Neural cell (in vitro differentiated cells): ENCODE measurements around the gene PHF12. TPM values are rescaled to one million over a fixed set of nuclear protein-coding genes. Genes with fewer than 3 reads are reported as not detected.

Experiments
- H2AFZ ChIP-seq: fragments of 200-600, 300-800 bp; sonication (generic), shearing (Covaris generic); 2 replicates; pipeline ENCODE4 v1.6.0; 2014; ENCODE audit warnings: low read depth, mild to moderate bottlenecking, antibody characterized with exemption, low read length, moderate library complexity
- H3F3A ChIP-seq: fragments of 200-600 bp; shearing (Covaris generic); 2 replicates; pipeline ENCODE4 v1.6.1; 2016; ENCODE audit warnings: mild to moderate bottlenecking, moderate library complexity, mixed read lengths, antibody characterized with exemption, low read length; ENCODE audit not compliant: insufficient read depth, poor library complexity, severe bottlenecking
- H3K27ac ChIP-seq: fragments of 200-600, 300-800 bp; sonication (generic), shearing (Covaris generic); 2 replicates; pipeline ENCODE4 v1.5.1; 2014; ENCODE audit warnings: mild to moderate bottlenecking, low read length, moderate library complexity
- H3K27me3 ChIP-seq: fragments of 300-800, 200-600 bp; sonication (generic), shearing (Covaris generic); 2 replicates; pipeline ENCODE4 v1.6.0; 2014; ENCODE audit warnings: mild to moderate bottlenecking, low read depth, low read length, moderate library complexity; ENCODE audit not compliant: insufficient read depth
- H3K36me3 ChIP-seq: fragments of 300-800, 200-600 bp; sonication (generic), shearing (Covaris generic); 2 replicates; pipeline ENCODE4 v1.5.1; 2014; ENCODE audit warnings: mild to moderate bottlenecking, antibody characterized with exemption, low read length, moderate library complexity; ENCODE audit not compliant: insufficient read depth
- H3K4me2 ChIP-seq: fragments of 300-800, 200-600 bp; sonication (generic), shearing (Covaris generic); 2 replicates; pipeline ENCODE4 v1.6.0; 2014; ENCODE audit warnings: mild to moderate bottlenecking, low read length
- H3K4me3 ChIP-seq: fragments of 300-800, 200-600 bp; sonication (generic), shearing (Covaris generic); 2 replicates; pipeline ENCODE4 v1.5.1; 2014; ENCODE audit warnings: mild to moderate bottlenecking, low read length, moderate library complexity
- H3K79me2 ChIP-seq: fragments of 200-600 bp; shearing (Covaris generic); replicated peaks from 2 replicates; pipeline ENCODE4 v1.6.0; 2014; ENCODE audit warnings: mild to moderate bottlenecking, low read length, moderate library complexity; ENCODE audit not compliant: insufficient read depth
- H3K9ac ChIP-seq: fragments of 300-800, 200-600 bp; sonication (generic), shearing (Covaris generic); 2 replicates; pipeline ENCODE4 v1.6.1; 2016; ENCODE audit warnings: mild to moderate bottlenecking, low read length, mixed read lengths
- H3K9me2 ChIP-seq: fragments of 200-600 bp; shearing (Covaris generic); 2 replicates; pipeline ENCODE4 v1.6.1; 2016; ENCODE audit warnings: mild to moderate bottlenecking, low read length, mixed read lengths; ENCODE audit not compliant: insufficient read depth
- H3K9me3 ChIP-seq: fragments of 200-600, 300-800 bp; sonication (generic), shearing (Covaris generic); 2 replicates; pipeline ENCODE4 v1.6.1; 2016; ENCODE audit warnings: mild to moderate bottlenecking, mixed run types, low read length, moderate library complexity, mixed read lengths
- H4K20me1 ChIP-seq: fragments of 200-600 bp; shearing (Covaris generic); 2 replicates; pipeline ENCODE4 v1.6.1; 2016; ENCODE audit warnings: mild to moderate bottlenecking, mixed run types; ENCODE audit not compliant: insufficient read depth
- CTCF ChIP-seq: fragments of 450-650 bp; IDR thresholded peaks from 2 replicates; pipeline ENCODE4 v1.5.1; 2014; ENCODE audit warnings: antibody characterized with exemption, mild to moderate bottlenecking, moderate library complexity; ENCODE audit not compliant: poor library complexity, severe bottlenecking
- EP300 ChIP-seq: fragments of 450-650 bp; conservative IDR thresholded peaks from 2 replicates; pipeline ENCODE4 v1.6.1; 2014; ENCODE audit warnings: antibody characterized with exemption, mild to moderate bottlenecking, moderate library complexity; ENCODE audit not compliant: poor library complexity, severe bottlenecking
- EZH2 ChIP-seq: fragments of 200-600, 300-800 bp; shearing (Covaris generic), sonication (generic); IDR thresholded peaks from 2 replicates; pipeline ENCODE4 v1.6.1; 2014; ENCODE audit warnings: antibody characterized with exemption, low read length, borderline replicate concordance, mild to moderate bottlenecking; ENCODE audit not compliant: insufficient read depth, poor library complexity, severe bottlenecking
- MXI1 ChIP-seq: fragments of 450-650 bp; conservative IDR thresholded peaks from 2 replicates; pipeline ENCODE4 v1.6.1; 2014; ENCODE audit warnings: antibody characterized with exemption, mild to moderate bottlenecking; ENCODE audit not compliant: poor library complexity, severe bottlenecking
- POLR2AphosphoS5 ChIP-seq: IDR thresholded peaks from 2 replicates; pipeline ENCODE4 v1.6.1; 2012
- RAD21 ChIP-seq: fragments of 450-650 bp; conservative IDR thresholded peaks from 2 replicates; pipeline ENCODE4 v1.6.1; 2014; ENCODE audit warnings: antibody characterized with exemption, mild to moderate bottlenecking, moderate library complexity
- SMC3 ChIP-seq: fragments of 450-650 bp; conservative IDR thresholded peaks from 2 replicates; pipeline ENCODE4 v1.6.1; 2014; ENCODE audit warnings: antibody characterized with exemption, mild to moderate bottlenecking, moderate library complexity; ENCODE audit not compliant: poor library complexity
- TAF1 ChIP-seq: IDR thresholded peaks from 2 replicates; pipeline ENCODE4 v1.6.1; 2012; ENCODE audit warnings: low read depth
- polyA plus RNA-seq: library from polyadenylated mRNA; depleted of rRNA; stranded (reverse); fragments of >200 nt; gene quantifications from 2 replicates; pipeline ENCODE4 v1.2.3, GENCODE V29; 2014
- TF ChIP-seq, protein P1 (sequence below): IDR thresholded peaks from 2 replicates; pipeline ENCODE4 v1.6.1; 2012; ENCODE audit warnings: borderline replicate concordance

Gene PHF12
- polyA plus RNA-seq, 1 donor from 2014 or later, result 10.4 TPM

- no peaks in the 10 kb centered on the region for H3K27me3 ChIP-seq
- no peaks in the 10 kb centered on the region for H3K9me3 ChIP-seq
- H3K79me2 ChIP-seq, result no peaks in the 10 kb centered on the region
- no peak for TF ChIP-seq RAD21
- TF ChIP-seq SMC3, result no peak
- TF ChIP-seq MXI1, result no peak
- no peak for TF ChIP-seq POLR2AphosphoS5
- no peak for TF ChIP-seq TAF1
- TF ChIP-seq EP300, result no peak
- no peak for TF ChIP-seq EZH2
- TF ChIP-seq CTCF, result no peak
- TF ChIP-seq, protein P1, sequence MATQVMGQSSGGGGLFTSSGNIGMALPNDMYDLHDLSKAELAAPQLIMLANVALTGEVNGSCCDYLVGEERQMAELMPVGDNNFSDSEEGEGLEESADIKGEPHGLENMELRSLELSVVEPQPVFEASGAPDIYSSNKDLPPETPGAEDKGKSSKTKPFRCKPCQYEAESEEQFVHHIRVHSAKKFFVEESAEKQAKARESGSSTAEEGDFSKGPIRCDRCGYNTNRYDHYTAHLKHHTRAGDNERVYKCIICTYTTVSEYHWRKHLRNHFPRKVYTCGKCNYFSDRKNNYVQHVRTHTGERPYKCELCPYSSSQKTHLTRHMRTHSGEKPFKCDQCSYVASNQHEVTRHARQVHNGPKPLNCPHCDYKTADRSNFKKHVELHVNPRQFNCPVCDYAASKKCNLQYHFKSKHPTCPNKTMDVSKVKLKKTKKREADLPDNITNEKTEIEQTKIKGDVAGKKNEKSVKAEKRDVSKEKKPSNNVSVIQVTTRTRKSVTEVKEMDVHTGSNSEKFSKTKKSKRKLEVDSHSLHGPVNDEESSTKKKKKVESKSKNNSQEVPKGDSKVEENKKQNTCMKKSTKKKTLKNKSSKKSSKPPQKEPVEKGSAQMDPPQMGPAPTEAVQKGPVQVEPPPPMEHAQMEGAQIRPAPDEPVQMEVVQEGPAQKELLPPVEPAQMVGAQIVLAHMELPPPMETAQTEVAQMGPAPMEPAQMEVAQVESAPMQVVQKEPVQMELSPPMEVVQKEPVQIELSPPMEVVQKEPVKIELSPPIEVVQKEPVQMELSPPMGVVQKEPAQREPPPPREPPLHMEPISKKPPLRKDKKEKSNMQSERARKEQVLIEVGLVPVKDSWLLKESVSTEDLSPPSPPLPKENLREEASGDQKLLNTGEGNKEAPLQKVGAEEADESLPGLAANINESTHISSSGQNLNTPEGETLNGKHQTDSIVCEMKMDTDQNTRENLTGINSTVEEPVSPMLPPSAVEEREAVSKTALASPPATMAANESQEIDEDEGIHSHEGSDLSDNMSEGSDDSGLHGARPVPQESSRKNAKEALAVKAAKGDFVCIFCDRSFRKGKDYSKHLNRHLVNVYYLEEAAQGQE, result no peak
- no peak overlapping the region for H3K4me3 ChIP-seq
- no peaks in the 10 kb centered on the region for H3K36me3 ChIP-seq
- no peak overlapping the region for H2AFZ ChIP-seq
- no peaks in the 10 kb centered on the region for H4K20me1 ChIP-seq
- H3K9me2 ChIP-seq, result no peaks in the 10 kb centered on the region
- H3F3A ChIP-seq, result no peaks in the 10 kb centered on the region
- no peak overlapping the region for H3K9ac ChIP-seq
- H3K4me2 ChIP-seq, result no peak overlapping the region
- no peak overlapping the region for H3K27ac ChIP-seq
Observed at GRCh38 chr17:28978356-28978964, 27.1 kb upstream of the PHF12 start.

DNA sequence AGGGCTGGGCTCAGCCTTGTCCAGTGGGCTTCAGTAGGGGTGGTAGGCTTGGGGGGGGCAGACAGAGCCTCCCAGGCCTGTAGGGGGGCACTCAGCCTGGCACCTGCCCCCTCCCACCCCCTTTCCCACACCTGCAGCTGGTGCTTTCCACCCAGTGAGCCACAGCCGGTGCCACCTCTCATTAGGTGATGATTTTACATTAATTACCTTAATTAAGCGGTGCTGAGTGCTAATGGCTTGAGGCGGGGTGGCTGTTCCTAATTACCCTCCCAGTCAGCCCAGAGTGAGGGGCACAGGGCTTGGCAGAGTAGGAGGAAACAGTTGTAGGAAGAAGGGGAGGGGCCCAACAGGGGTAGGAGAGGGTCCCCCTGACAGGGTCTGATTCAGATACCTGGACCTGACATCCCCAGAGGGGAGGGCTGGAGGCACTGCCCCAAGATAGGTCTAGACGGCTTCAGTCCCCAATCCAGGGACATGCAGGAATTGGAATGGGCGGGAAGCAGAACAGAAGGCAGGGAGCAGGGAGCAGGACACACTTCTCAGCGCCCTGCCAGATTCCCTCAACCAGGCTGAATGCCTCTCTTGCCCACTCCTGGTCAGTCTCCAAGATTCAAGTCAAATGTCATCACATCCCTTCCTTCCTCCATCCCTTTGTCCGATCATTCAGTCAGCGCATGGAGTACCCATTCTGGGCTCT is 26.5 kb upstream of the PHF12 start:
- Histone ChIP-seq H3K9me2 (no peaks in the 10 kb centered on the region), H3K9ac (no peak overlapping the region), H3K9me3 (no peaks in the 10 kb centered on the region), H3K27me3 (no peaks in the 10 kb centered on the region), H2AFZ (no peak overlapping the region), H3K4me2 (no peak overlapping the region), H3K4me3 (no peak overlapping the region), H3K79me2 (no peaks in the 10 kb centered on the region), H4K20me1 (no peaks in the 10 kb centered on the region), H3K27ac (no peak overlapping the region), H3K36me3 (no peaks in the 10 kb centered on the region), H3F3A (no peaks in the 10 kb centered on the region)
- TF ChIP-seq CTCF (no peak), MXI1 (no peak), EP300 (no peak), SMC3 (no peak), POLR2AphosphoS5 (no peak), RAD21 (no peak), TAF1 (no peak)
- TF ChIP-seq, protein P1, result no peak
